SK-N-SH treated with all-trans-retinoic acid at 6 μM for 48 hours (cell line): Measurements from ENCODE around the gene MAPK9.

Experiments used
- ATAC-seq: fragments of 200-7000 bp; cut with Tn5 transposase; 3 replicates; pipeline ENCODE4 v1.9.1; 2020; ENCODE audit warnings: mild to moderate bottlenecking, moderate library complexity
- ARNTL ChIP-seq: fragments of 450-650 bp; formaldehyde crosslinking; IDR thresholded peaks from 2 replicates; pipeline ENCODE4 v1.5.0; 2020; ENCODE audit warnings: low read depth, mild to moderate bottlenecking, moderate library complexity, borderline replicate concordance
- CSDC2 ChIP-seq: fragments of 250-450 bp; sonication (Bioruptor Pico); IDR thresholded peaks from 2 replicates; pipeline ENCODE4 v1.5.0; 2020; ENCODE audit warnings: mild to moderate bottlenecking, moderate library complexity
- CSRNP3 ChIP-seq: fragments of 250-450 bp; sonication (Bioruptor Pico); IDR thresholded peaks from 2 replicates; pipeline ENCODE4 v1.5.1; 2021; ENCODE audit warnings: mild to moderate bottlenecking, moderate library complexity
- ESRRG ChIP-seq: fragments of 250-450 bp; sonication (Bioruptor Pico); IDR thresholded peaks from 2 replicates; pipeline ENCODE4 v1.6.1; 2021; ENCODE audit warnings: mild to moderate bottlenecking
- GLIS3 ChIP-seq: fragments of 250-450 bp; sonication (Bioruptor Pico); IDR thresholded peaks from 2 replicates; pipeline ENCODE4 v1.5.0; 2020; ENCODE audit warnings: mild to moderate bottlenecking, moderate library complexity
- ISL1 ChIP-seq: fragments of 250-450 bp; sonication (Bioruptor Pico); IDR thresholded peaks from 2 replicates; pipeline ENCODE4 v2.1.2; 2022; ENCODE audit warnings: mild to moderate bottlenecking, moderate library complexity
- OSR1 ChIP-seq: fragments of 250-450 bp; sonication (Bioruptor Pico); IDR thresholded peaks from 2 replicates; pipeline ENCODE4 v1.8.0; 2022; ENCODE audit warnings: moderate library complexity, mild to moderate bottlenecking, inconsistent platforms
- PPARA ChIP-seq: fragments of 250-450 bp; sonication (Bioruptor Pico); IDR thresholded peaks from 2 replicates; pipeline ENCODE4 v1.5.0; 2020; ENCODE audit warnings: mild to moderate bottlenecking, borderline replicate concordance
- RARB ChIP-seq: fragments of 250-450 bp; sonication (Bioruptor Pico); IDR thresholded peaks from 2 replicates; pipeline ENCODE4 v1.8.0; 2021; ENCODE audit warnings: mild to moderate bottlenecking, moderate library complexity
- SNAI2 ChIP-seq: fragments of 250-450 bp; sonication (Bioruptor Pico); IDR thresholded peaks from 2 replicates; pipeline ENCODE4 v1.5.0; 2020; ENCODE audit warnings: mild to moderate bottlenecking, moderate library complexity
- TCF4 ChIP-seq: fragments of 250-450 bp; sonication (Bioruptor Pico); IDR thresholded peaks from 2 replicates; pipeline ENCODE4 v1.8.0; 2021; ENCODE audit warnings: mild to moderate bottlenecking, moderate library complexity, borderline replicate concordance
- TOX ChIP-seq: fragments of 250-450 bp; sonication (Bioruptor Pico); IDR thresholded peaks from 2 replicates; pipeline ENCODE4 v1.8.0; 2021; ENCODE audit warnings: mild to moderate bottlenecking, moderate library complexity, borderline replicate concordance
- ZC3H10 ChIP-seq: fragments of 250-450 bp; sonication (Bioruptor Pico); IDR thresholded peaks from 2 replicates; pipeline ENCODE4 v1.5.1; 2021; ENCODE audit warnings: mild to moderate bottlenecking, moderate library complexity
- ZFP30 ChIP-seq: fragments of 450-650 bp; formaldehyde crosslinking; IDR thresholded peaks from 2 replicates; pipeline ENCODE4 v1.5.0; 2022; ENCODE audit warnings: mild to moderate bottlenecking, moderate library complexity
- ZNF565 ChIP-seq: fragments of 450-650 bp; formaldehyde crosslinking; conservative IDR thresholded peaks from 2 replicates; pipeline ENCODE4 v1.5.0; 2020; ENCODE audit warnings: low read depth, mild to moderate bottlenecking, moderate library complexity
- ZNF70 ChIP-seq: fragments of 450-650 bp; formaldehyde crosslinking; IDR thresholded peaks from 2 replicates; pipeline ENCODE4 v1.5.0; 2020; ENCODE audit warnings: mild to moderate bottlenecking, moderate library complexity
- ZNF8 ChIP-seq: fragments of 450-650 bp; formaldehyde crosslinking; IDR thresholded peaks from 2 replicates; pipeline ENCODE4 v1.5.0; 2020; ENCODE audit warnings: mild to moderate bottlenecking, moderate library complexity
- TF ChIP-seq, protein P1 (sequence below): fragments of 250-450 bp; sonication (Bioruptor Pico); IDR thresholded peaks from 2 replicates; pipeline ENCODE4 v1.8.0; 2021; ENCODE audit warnings: low read depth, mild to moderate bottlenecking, moderate library complexity, borderline replicate concordance
- TF ChIP-seq, protein P2 (sequence below): fragments of 250-450 bp; sonication (Bioruptor Pico); IDR thresholded peaks from 2 replicates; pipeline ENCODE4 v1.5.0; 2020; ENCODE audit warnings: mild to moderate bottlenecking, moderate library complexity
- TF ChIP-seq, protein P3 (sequence below): fragments of 250-450 bp; sonication (Bioruptor Pico); IDR thresholded peaks from 2 replicates; pipeline ENCODE4 v1.5.1; 2020; ENCODE audit warnings: low read depth, mild to moderate bottlenecking, moderate library complexity

The MAPK9 gene

DNA sequence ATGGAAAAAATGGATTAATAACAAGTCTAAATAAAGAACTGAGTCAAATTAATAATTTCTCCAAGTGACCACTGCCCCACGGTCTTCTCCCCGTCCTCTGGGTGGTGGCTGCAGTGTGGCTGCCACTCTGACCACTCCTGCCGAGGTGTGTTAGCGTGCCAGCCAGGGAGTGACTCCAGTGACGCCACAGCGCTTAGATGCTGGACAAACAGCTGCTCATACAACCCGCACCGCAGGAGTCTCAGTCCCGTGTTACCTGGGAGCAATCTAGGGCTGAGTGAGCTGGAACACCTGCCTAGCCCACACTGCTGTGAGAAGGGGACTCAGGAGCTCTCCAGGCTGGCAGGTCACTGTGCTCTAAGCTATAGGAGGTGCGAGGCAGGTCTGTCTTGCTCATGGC is 10.2 kb downstream of the MAPK9 start:
- ATAC-seq, result no peak
- TF ChIP-seq ARNTL, result no peak
- no peak for TF ChIP-seq ISL1 (CRISPR knock-in tag)

DNA sequence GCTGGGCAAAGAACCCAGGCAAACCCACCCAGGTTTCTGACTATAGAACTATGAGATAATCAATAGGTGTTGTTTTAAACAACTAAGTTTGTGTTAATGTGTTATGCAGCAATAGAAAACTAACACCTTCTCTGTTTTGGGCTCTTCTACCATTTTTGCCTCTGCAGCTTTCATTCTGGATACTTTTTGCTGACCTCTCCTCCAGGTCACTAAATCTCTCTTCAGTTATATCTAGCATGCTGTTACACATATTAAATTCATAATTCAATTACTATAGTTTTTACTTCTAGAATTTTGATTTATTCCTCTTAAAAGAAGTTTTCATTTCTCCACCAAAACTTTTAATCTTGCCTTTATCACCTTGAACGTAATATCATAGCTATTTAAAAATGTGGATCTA is 17.2 kb downstream of the MAPK9 start:
- no peak for ATAC-seq
- TF ChIP-seq, protein P1, sequence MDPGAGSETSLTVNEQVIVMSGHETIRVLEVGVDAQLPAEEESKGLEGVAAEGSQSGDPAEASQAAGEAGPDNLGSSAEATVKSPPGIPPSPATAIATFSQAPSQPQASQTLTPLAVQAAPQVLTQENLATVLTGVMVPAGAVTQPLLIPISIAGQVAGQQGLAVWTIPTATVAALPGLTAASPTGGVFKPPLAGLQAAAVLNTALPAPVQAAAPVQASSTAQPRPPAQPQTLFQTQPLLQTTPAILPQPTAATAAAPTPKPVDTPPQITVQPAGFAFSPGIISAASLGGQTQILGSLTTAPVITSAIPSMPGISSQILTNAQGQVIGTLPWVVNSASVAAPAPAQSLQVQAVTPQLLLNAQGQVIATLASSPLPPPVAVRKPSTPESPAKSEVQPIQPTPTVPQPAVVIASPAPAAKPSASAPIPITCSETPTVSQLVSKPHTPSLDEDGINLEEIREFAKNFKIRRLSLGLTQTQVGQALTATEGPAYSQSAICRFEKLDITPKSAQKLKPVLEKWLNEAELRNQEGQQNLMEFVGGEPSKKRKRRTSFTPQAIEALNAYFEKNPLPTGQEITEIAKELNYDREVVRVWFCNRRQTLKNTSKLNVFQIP (CRISPR knock-in tag), result no peak
- TF ChIP-seq ZC3H10 (CRISPR knock-in tag) (no peak), ZFP30 (CRISPR knock-in tag) (peak; percentile 92), TOX (CRISPR knock-in tag) (no peak)

DNA sequence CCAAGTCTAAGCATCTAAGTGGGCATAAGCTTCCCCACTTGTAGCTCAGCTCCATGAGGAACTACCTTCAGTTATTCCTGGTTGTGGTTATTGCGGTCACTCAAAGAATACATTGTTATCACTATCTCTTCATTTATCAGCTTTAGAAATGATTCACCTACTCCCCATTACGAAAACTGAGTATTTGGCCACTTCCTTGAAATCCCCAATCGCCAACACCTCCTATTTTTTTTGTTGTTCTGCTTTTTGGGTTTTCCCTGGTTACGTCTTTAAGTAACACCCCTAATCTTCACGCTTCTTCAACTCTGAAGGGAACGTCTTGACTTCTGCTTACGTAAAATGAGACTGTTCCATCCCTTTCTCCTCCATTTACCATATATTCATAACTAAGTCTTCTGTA is 20.7 kb downstream of the MAPK9 start:
- no peak for ATAC-seq
- no peak for TF ChIP-seq CSRNP3 (CRISPR knock-in tag)
- no peak for TF ChIP-seq ZFP30 (CRISPR knock-in tag)
- no peak for TF ChIP-seq OSR1 (CRISPR knock-in tag)
- no peak for TF ChIP-seq ISL1 (CRISPR knock-in tag)
- TF ChIP-seq TOX (CRISPR knock-in tag), result no peak

GRCh38 chr5:180259260-180259611 is 32.6 kb downstream of the MAPK9 start:
- TF ChIP-seq ZFP30 (CRISPR knock-in tag), result no peak
- no peak for TF ChIP-seq OSR1 (CRISPR knock-in tag)
- TF ChIP-seq, protein P1 (CRISPR knock-in tag), result no peak
- TF ChIP-seq SNAI2 (CRISPR knock-in tag), result no peak
- TF ChIP-seq, protein P2, sequence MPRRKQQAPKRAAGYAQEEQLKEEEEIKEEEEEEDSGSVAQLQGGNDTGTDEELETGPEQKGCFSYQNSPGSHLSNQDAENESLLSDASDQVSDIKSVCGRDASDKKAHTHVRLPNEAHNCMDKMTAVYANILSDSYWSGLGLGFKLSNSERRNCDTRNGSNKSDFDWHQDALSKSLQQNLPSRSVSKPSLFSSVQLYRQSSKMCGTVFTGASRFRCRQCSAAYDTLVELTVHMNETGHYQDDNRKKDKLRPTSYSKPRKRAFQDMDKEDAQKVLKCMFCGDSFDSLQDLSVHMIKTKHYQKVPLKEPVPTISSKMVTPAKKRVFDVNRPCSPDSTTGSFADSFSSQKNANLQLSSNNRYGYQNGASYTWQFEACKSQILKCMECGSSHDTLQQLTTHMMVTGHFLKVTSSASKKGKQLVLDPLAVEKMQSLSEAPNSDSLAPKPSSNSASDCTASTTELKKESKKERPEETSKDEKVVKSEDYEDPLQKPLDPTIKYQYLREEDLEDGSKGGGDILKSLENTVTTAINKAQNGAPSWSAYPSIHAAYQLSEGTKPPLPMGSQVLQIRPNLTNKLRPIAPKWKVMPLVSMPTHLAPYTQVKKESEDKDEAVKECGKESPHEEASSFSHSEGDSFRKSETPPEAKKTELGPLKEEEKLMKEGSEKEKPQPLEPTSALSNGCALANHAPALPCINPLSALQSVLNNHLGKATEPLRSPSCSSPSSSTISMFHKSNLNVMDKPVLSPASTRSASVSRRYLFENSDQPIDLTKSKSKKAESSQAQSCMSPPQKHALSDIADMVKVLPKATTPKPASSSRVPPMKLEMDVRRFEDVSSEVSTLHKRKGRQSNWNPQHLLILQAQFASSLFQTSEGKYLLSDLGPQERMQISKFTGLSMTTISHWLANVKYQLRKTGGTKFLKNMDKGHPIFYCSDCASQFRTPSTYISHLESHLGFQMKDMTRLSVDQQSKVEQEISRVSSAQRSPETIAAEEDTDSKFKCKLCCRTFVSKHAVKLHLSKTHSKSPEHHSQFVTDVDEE (CRISPR knock-in tag), result no peak
- TF ChIP-seq PPARA (CRISPR knock-in tag), result no peak
- no peak for TF ChIP-seq CSDC2
- no peak for TF ChIP-seq ZC3H10 (CRISPR knock-in tag)
- TF ChIP-seq CSRNP3 (CRISPR knock-in tag), result no peak
- TF ChIP-seq, protein P3, sequence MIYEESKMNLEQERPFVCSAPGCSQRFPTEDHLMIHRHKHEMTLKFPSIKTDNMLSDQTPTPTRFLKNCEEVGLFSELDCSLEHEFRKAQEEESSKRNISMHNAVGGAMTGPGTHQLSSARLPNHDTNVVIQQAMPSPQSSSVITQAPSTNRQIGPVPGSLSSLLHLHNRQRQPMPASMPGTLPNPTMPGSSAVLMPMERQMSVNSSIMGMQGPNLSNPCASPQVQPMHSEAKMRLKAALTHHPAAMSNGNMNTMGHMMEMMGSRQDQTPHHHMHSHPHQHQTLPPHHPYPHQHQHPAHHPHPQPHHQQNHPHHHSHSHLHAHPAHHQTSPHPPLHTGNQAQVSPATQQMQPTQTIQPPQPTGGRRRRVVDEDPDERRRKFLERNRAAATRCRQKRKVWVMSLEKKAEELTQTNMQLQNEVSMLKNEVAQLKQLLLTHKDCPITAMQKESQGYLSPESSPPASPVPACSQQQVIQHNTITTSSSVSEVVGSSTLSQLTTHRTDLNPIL (CRISPR knock-in tag), result no peak
- TF ChIP-seq GLIS3 (CRISPR knock-in tag), result no peak
- TF ChIP-seq ZNF565, result no peak
- TF ChIP-seq ESRRG (CRISPR knock-in tag), result no peak
- TF ChIP-seq ZNF70 (CRISPR knock-in tag), result no peak
- no peak for TF ChIP-seq RARB (CRISPR knock-in tag)
- TF ChIP-seq ARNTL, result no peak
- no peak for TF ChIP-seq ISL1 (CRISPR knock-in tag)
- TF ChIP-seq ZNF8 (CRISPR knock-in tag), result no peak
- no peak for TF ChIP-seq TOX (CRISPR knock-in tag)
- TF ChIP-seq TCF4 (CRISPR knock-in tag), result no peak
- no peak for ATAC-seq
